Measurements from ENCODE around the gene RPS19BP1. TPM values are rescaled to one million over a fixed set of nuclear protein-coding genes. Genes with fewer than 3 reads are reported as not detected.

RPS19BP1 gene
- total RNA-seq, 1 donor from 2014 or later = 47.9 TPM

GRCh38 chr22:39500101-39500500 is 32.4 kb downstream of the RPS19BP1 start:
- Mint-ChIP-seq H3K36me3 (ENCODE audit: low read depth) (peaks cover 1% of the 10 kb centered on the region), H3K9me3 (ENCODE audit: low read depth) (no peaks in the 10 kb centered on the region), H3K27ac (ENCODE audit: unreplicated experiment) (no peak overlapping the region), H3K4me3 (ENCODE audit: unreplicated experiment) (no peak overlapping the region), H3K27me3 (ENCODE audit: low read depth) (no peaks in the 10 kb centered on the region), H3K4me1 (ENCODE audit: low read depth) (peaks cover 21% of the 10 kb centered on the region)
- no peak for DNase-seq (ENCODE audit: low spot score)
- TF ChIP-seq, protein P1, sequence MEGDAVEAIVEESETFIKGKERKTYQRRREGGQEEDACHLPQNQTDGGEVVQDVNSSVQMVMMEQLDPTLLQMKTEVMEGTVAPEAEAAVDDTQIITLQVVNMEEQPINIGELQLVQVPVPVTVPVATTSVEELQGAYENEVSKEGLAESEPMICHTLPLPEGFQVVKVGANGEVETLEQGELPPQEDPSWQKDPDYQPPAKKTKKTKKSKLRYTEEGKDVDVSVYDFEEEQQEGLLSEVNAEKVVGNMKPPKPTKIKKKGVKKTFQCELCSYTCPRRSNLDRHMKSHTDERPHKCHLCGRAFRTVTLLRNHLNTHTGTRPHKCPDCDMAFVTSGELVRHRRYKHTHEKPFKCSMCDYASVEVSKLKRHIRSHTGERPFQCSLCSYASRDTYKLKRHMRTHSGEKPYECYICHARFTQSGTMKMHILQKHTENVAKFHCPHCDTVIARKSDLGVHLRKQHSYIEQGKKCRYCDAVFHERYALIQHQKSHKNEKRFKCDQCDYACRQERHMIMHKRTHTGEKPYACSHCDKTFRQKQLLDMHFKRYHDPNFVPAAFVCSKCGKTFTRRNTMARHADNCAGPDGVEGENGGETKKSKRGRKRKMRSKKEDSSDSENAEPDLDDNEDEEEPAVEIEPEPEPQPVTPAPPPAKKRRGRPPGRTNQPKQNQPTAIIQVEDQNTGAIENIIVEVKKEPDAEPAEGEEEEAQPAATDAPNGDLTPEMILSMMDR (IDR thresholded peaks at IDR 0.05) = no peak

- TF ChIP-seq, protein P1 (IDR thresholded peaks at IDR 0.05) = no peak
- peaks cover 1% of the 10 kb centered on the region for H3K36me3 Mint-ChIP-seq (ENCODE audit: low read depth)
- H3K4me1 Mint-ChIP-seq (ENCODE audit: low read depth) = peaks cover 26% of the 10 kb centered on the region
- no peak for DNase-seq (ENCODE audit: low spot score)
- H3K9me3 Mint-ChIP-seq (ENCODE audit: low read depth) = no peaks in the 10 kb centered on the region
- no peak overlapping the region for H3K27ac Mint-ChIP-seq (ENCODE audit: unreplicated experiment)
- H3K27me3 Mint-ChIP-seq (ENCODE audit: low read depth) = no peaks in the 10 kb centered on the region
- no peak overlapping the region for H3K4me3 Mint-ChIP-seq (ENCODE audit: unreplicated experiment)
Measured at GRCh38 chr22:39498802-39499201, 33.7 kb downstream of the RPS19BP1 start.

- Mint-ChIP-seq H3K4me1 (ENCODE audit: low read depth) (peaks cover 26% of the 10 kb centered on the region), H3K27ac (ENCODE audit: unreplicated experiment) (no peak overlapping the region), H3K4me3 (ENCODE audit: unreplicated experiment) (no peak overlapping the region), H3K9me3 (ENCODE audit: low read depth) (no peaks in the 10 kb centered on the region), H3K27me3 (ENCODE audit: low read depth) (no peaks in the 10 kb centered on the region), H3K36me3 (ENCODE audit: low read depth) (peaks cover 1% of the 10 kb centered on the region)
- TF ChIP-seq, protein P1 (IDR thresholded peaks at IDR 0.05) = no peak
- no peak for DNase-seq (ENCODE audit: low spot score)
Measured at GRCh38 chr22:39498368-39498767, 34.2 kb downstream of the RPS19BP1 start.

- Mint-ChIP-seq H3K9me3 (ENCODE audit: low read depth) (no peaks in the 10 kb centered on the region), H3K36me3 (ENCODE audit: low read depth) (peaks cover 1% of the 10 kb centered on the region), H3K27ac (ENCODE audit: unreplicated experiment) (no peak overlapping the region), H3K4me1 (ENCODE audit: low read depth) (peaks cover 20% of the 10 kb centered on the region), H3K27me3 (ENCODE audit: low read depth) (no peaks in the 10 kb centered on the region), H3K4me3 (ENCODE audit: unreplicated experiment) (no peak overlapping the region)
- DNase-seq (ENCODE audit: low spot score) = no peak
- TF ChIP-seq, protein P1 (IDR thresholded peaks at IDR 0.05) = no peak
Measured at GRCh38 chr22:39497429-39497828, 35.1 kb downstream of the RPS19BP1 start.

- Mint-ChIP-seq H3K4me3 (ENCODE audit: unreplicated experiment) (no peak overlapping the region), H3K36me3 (ENCODE audit: low read depth) (no peaks in the 10 kb centered on the region), H3K4me1 (ENCODE audit: low read depth) (peaks cover 15% of the 10 kb centered on the region), H3K9me3 (ENCODE audit: low read depth) (no peaks in the 10 kb centered on the region), H3K27me3 (ENCODE audit: low read depth) (no peaks in the 10 kb centered on the region), H3K27ac (ENCODE audit: unreplicated experiment) (peak overlapping the region; percentile 33)
- no peak for DNase-seq (ENCODE audit: low spot score)
- TF ChIP-seq, protein P1 (IDR thresholded peaks at IDR 0.05) = peak; percentile 84
Measured at GRCh38 chr22:39496131-39496838, 36.3 kb downstream of the RPS19BP1 start.

Measured in chondrocyte (in vitro differentiated cells).